ENCODE measurements around the gene ZNRF4.

ZNRF4 gene

DNA sequence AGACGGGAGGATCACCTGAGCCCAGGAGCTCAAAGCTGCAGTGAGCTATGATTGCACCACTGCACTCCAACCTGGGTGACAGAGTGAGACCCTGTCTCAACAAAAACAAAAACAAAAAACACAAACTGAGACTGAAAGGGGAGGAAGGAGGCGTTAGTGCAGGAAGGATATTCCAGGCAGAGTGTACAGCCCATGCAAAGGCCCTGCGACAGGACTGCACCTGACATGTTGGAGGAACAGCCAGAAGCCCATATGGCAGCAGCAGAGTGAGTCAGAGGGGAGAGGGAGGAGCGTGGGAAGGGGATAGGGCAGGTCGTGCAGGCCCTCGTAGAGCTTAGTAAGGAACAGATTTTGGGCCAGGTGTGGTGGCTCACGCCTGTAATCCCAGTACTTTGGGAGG is 3.2 kb downstream of the ZNRF4 start:
- FAIRE-seq, result no peak
- TF ChIP-seq TAF1 (IDR thresholded peaks at IDR 0.05; ENCODE audit: borderline replicate concordance, low read depth, low read length) (no peak), POLR2A (IDR thresholded peaks at IDR 0.05; ENCODE audit: low read depth, low read length) (no peak), POLR2AphosphoS5 (IDR thresholded peaks at IDR 0.05; ENCODE audit: low read depth, low read length) (no peak)
- no peak for DNase-seq (ENCODE audit: insufficient read length)

- FAIRE-seq (no peak), DNase-seq (ENCODE audit: insufficient read length) (no peak)
- TF ChIP-seq POLR2A (IDR thresholded peaks at IDR 0.05; ENCODE audit: low read depth, low read length), result no peak
- TF ChIP-seq TAF1 (IDR thresholded peaks at IDR 0.05; ENCODE audit: borderline replicate concordance, low read depth, low read length), result no peak
- TF ChIP-seq POLR2AphosphoS5 (IDR thresholded peaks at IDR 0.05; ENCODE audit: low read depth, low read length), result no peak
Observed at GRCh38 chr19:5459360-5459759, 4.1 kb downstream of the ZNRF4 start.

GRCh38 chr19:5460748-5461147 is 5.5 kb downstream of the ZNRF4 start:
- no peak for DNase-seq (ENCODE audit: insufficient read length)
- no peak for FAIRE-seq
- no peak for TF ChIP-seq TAF1 (IDR thresholded peaks at IDR 0.05; ENCODE audit: borderline replicate concordance, low read depth, low read length)
- TF ChIP-seq POLR2AphosphoS5 (IDR thresholded peaks at IDR 0.05; ENCODE audit: low read depth, low read length), result no peak
- no peak for TF ChIP-seq POLR2A (IDR thresholded peaks at IDR 0.05; ENCODE audit: low read depth, low read length)

DNA sequence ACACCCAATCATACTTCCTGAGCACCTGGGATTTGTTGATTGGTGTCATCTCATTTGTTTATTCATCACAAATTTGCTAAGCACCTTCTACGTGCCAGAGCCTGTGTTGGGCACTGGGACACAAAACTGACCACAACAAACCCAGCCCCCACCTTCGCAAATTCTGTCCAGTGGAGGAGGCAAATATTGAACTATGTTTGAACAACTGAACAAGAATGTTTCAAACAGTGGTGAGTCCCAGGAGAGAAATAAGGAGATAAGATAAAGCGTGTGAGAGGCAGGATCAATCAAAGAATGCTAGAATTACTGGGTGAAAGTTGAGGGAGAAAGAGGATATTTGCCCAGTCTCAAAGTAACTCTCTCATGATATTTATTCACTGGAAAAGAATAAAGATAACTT is 8.7 kb downstream of the ZNRF4 start:
- TF ChIP-seq POLR2A (IDR thresholded peaks at IDR 0.05; ENCODE audit: low read depth, low read length), result no peak
- TF ChIP-seq POLR2AphosphoS5 (IDR thresholded peaks at IDR 0.05; ENCODE audit: low read depth, low read length), result no peak
- no peak for TF ChIP-seq TAF1 (IDR thresholded peaks at IDR 0.05; ENCODE audit: borderline replicate concordance, low read depth, low read length)
- FAIRE-seq, result no peak
- DNase-seq (ENCODE audit: insufficient read length), result no peak

DNA sequence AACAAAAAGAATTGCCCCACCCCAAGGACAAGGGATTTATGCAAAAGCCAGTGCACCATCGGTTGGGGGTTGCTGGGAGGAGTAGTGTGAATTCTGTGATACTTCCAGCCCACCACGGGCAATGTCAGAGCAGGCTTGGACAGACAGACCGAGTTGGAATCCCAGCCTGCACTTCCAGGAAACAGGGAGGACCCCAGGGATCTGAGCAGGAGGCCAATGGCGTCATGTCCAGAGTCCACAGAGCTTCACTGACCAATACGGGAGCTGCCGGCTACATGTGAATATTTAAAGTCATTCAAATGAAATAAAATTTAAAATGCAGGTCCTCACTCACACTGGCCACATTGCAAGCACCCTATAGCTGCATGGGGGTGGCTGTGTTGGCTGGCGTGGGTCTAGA is 10.9 kb downstream of the ZNRF4 start:
- TF ChIP-seq POLR2AphosphoS5 (IDR thresholded peaks at IDR 0.05; ENCODE audit: low read depth, low read length) (no peak), POLR2A (IDR thresholded peaks at IDR 0.05; ENCODE audit: low read depth, low read length) (no peak), TAF1 (IDR thresholded peaks at IDR 0.05; ENCODE audit: borderline replicate concordance, low read depth, low read length) (no peak)
- DNase-seq (ENCODE audit: insufficient read length) (no peak), FAIRE-seq (no peak)

GRCh38 chr19:5466814-5467291 is 11.6 kb downstream of the ZNRF4 start:
- DNase-seq (ENCODE audit: insufficient read length), result no peak
- FAIRE-seq, result no peak
- no peak for TF ChIP-seq TAF1 (IDR thresholded peaks at IDR 0.05; ENCODE audit: borderline replicate concordance, low read depth, low read length)
- no peak for TF ChIP-seq POLR2A (IDR thresholded peaks at IDR 0.05; ENCODE audit: low read depth, low read length)
- no peak for TF ChIP-seq POLR2AphosphoS5 (IDR thresholded peaks at IDR 0.05; ENCODE audit: low read depth, low read length)

DNA sequence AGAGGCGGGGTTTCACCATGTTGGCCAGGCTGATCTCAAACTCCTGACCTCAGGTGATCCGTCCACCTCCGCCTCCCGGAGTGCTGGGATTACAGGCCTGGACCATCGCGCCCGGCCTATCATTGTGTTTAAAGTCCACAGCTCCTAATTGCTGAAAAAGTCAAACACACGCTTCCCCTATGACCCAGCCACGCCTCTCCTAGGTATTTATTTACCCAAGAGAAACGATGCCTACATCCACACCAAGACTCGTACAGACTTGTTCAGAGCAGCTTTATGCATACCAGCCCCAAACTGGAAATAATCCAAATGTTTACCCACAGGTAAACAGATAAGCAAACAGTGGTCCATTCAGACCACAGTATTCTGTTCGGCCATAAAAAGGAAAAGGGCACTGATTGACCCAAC is 15.1 kb downstream of the ZNRF4 start:
- FAIRE-seq, result no peak
- no peak for DNase-seq (ENCODE audit: insufficient read length)
- no peak for TF ChIP-seq POLR2A (IDR thresholded peaks at IDR 0.05; ENCODE audit: low read depth, low read length)
- TF ChIP-seq TAF1 (IDR thresholded peaks at IDR 0.05; ENCODE audit: borderline replicate concordance, low read depth, low read length), result no peak
- TF ChIP-seq POLR2AphosphoS5 (IDR thresholded peaks at IDR 0.05; ENCODE audit: low read depth, low read length), result no peak

DNA sequence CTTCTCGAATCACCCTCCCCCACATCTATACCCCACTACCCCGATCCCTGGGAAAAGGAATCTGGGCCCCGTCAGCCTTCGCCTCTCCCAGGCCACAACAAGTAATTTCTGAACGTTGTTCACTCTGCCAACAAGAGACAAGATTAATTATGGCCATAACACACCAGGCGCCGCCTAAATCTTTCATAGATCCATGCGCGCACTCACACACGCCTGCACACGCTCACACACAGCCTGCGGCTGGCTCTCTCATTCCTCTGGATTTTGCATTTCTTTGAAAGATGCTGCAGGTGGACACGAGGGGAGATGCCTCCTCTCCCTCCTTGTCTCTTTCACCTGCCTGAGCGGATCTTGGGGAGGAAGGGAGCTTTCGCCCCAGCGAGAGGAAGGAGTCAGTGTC is 17.1 kb downstream of the ZNRF4 start:
- DNase-seq (ENCODE audit: insufficient read length) (no peak), FAIRE-seq (no peak)
- TF ChIP-seq POLR2A (IDR thresholded peaks at IDR 0.05; ENCODE audit: low read depth, low read length), result no peak
- no peak for TF ChIP-seq POLR2AphosphoS5 (IDR thresholded peaks at IDR 0.05; ENCODE audit: low read depth, low read length)
- no peak for TF ChIP-seq TAF1 (IDR thresholded peaks at IDR 0.05; ENCODE audit: borderline replicate concordance, low read depth, low read length)

DNA sequence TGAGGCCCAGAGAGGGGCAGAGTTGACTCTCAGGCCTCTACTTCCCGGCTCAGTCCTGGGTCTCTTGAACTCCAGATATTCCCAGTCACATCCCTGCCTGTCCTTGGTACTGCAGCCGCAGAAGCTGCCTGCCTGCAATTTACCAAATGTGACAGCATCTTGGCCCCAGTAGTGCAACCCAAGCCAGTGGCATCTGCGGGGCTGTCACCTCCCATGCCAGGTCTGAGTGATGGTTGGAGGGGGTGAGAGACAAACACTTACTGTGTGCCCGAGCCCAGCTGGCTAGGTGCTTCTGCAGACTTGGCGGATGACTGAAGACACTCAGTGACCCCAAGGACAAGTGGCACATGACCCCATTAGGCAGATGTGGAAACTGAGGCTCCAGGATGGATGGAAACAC is 18.4 kb downstream of the ZNRF4 start:
- no peak for DNase-seq (ENCODE audit: insufficient read length)
- FAIRE-seq, result no peak
- TF ChIP-seq POLR2A (IDR thresholded peaks at IDR 0.05; ENCODE audit: low read depth, low read length), result no peak

- FAIRE-seq, result no peak
- TF ChIP-seq POLR2AphosphoS5 (IDR thresholded peaks at IDR 0.05; ENCODE audit: low read depth, low read length), result no peak
- TF ChIP-seq TAF1 (IDR thresholded peaks at IDR 0.05; ENCODE audit: borderline replicate concordance, low read depth, low read length), result no peak
- TF ChIP-seq POLR2A (IDR thresholded peaks at IDR 0.05; ENCODE audit: low read depth, low read length), result no peak
- no peak for DNase-seq (ENCODE audit: insufficient read length)
Observed at GRCh38 chr19:5477451-5478215, 22.4 kb downstream of the ZNRF4 start.

- TF ChIP-seq POLR2A (IDR thresholded peaks at IDR 0.05; ENCODE audit: low read depth, low read length) (no peak), POLR2AphosphoS5 (IDR thresholded peaks at IDR 0.05; ENCODE audit: low read depth, low read length) (no peak), TAF1 (IDR thresholded peaks at IDR 0.05; ENCODE audit: borderline replicate concordance, low read depth, low read length) (no peak)
- DNase-seq (ENCODE audit: insufficient read length) (no peak), FAIRE-seq (no peak)
Observed at GRCh38 chr19:5478241-5478924, 23.2 kb downstream of the ZNRF4 start.
